Neural progenitor cell (in vitro differentiated cells): Measurements from ENCODE around the gene PTCD2.

Experiments
- EZH2phosphoT487 ChIP-seq: fragments of 200-600 bp; sonication (generic); IDR thresholded peaks from 2 replicates; pipeline ENCODE4 v1.6.1; 2017; ENCODE audit warnings: antibody characterized with exemption
- TF ChIP-seq, protein P1 (sequence below): fragments of 200-600 bp; sonication (generic); IDR thresholded peaks from 2 replicates; pipeline ENCODE4 v1.5.1; 2017; ENCODE audit warnings: antibody characterized with exemption, mild to moderate bottlenecking

DNA sequence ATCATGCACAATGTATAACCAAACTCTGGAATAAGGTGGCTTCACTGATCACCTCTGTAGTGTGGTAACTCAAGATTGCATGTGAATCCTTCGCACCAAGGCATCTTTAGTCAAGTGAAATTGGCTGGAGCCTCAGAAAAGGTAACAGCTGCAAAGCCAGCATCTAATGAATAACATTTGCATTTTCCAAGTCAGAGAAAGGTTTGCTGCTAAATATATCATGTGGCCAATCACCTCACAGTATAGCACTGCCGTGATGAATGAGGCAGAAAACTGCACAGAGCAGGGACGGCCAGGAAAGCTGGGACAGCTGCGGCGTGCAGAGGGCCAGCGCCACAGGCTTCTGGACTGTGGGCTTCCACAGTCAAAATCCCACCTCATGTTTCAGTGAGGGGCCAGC lies 18.6 kb upstream of the PTCD2 start:
- TF ChIP-seq, protein P1, sequence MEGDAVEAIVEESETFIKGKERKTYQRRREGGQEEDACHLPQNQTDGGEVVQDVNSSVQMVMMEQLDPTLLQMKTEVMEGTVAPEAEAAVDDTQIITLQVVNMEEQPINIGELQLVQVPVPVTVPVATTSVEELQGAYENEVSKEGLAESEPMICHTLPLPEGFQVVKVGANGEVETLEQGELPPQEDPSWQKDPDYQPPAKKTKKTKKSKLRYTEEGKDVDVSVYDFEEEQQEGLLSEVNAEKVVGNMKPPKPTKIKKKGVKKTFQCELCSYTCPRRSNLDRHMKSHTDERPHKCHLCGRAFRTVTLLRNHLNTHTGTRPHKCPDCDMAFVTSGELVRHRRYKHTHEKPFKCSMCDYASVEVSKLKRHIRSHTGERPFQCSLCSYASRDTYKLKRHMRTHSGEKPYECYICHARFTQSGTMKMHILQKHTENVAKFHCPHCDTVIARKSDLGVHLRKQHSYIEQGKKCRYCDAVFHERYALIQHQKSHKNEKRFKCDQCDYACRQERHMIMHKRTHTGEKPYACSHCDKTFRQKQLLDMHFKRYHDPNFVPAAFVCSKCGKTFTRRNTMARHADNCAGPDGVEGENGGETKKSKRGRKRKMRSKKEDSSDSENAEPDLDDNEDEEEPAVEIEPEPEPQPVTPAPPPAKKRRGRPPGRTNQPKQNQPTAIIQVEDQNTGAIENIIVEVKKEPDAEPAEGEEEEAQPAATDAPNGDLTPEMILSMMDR = no peak
- TF ChIP-seq EZH2phosphoT487 = no peak
